Measurements from ENCODE around the gene BRD3OS. TPM values are rescaled to one million over a fixed set of nuclear protein-coding genes. Genes with fewer than 3 reads are reported as not detected.
"Not testable (repeated sequence)": the region's sequence is repeated elsewhere in the genome, so short reads cannot be mapped to it uniquely, and the experiment has no call there.

BRD3OS gene
- total RNA-seq, 1 donor from 2014 or later, result 20.2 TPM

GRCh38 chr9:134071149-134071548 is 45.9 kb downstream of the BRD3OS start:
- no peak overlapping the region for H3K9ac ChIP-seq (ENCODE audit: low read length)
- H3K27me3 ChIP-seq (ENCODE audit: insufficient read depth, low read length), result peaks cover 19% of the 10 kb centered on the region
- Mint-ChIP-seq H3K27me3 (ENCODE audit: low read depth, unreplicated experiment) (peaks cover 31% of the 10 kb centered on the region), H3K36me3 (ENCODE audit: low read depth, unreplicated experiment) (peaks cover 3% of the 10 kb centered on the region), H3K4me3 (ENCODE audit: unreplicated experiment) (no peak overlapping the region), H3K9me3 (ENCODE audit: unreplicated experiment) (peaks cover 11% of the 10 kb centered on the region), H3K4me1 (ENCODE audit: low read depth, unreplicated experiment) (peaks cover 3% of the 10 kb centered on the region), H3K27ac (ENCODE audit: unreplicated experiment) (no peak overlapping the region)
- H3K27ac ChIP-seq (ENCODE audit: low read depth, low read length), result no peak overlapping the region
- no peak overlapping the region for H3K4me2 ChIP-seq (ENCODE audit: low read length)
- no peak overlapping the region for H2AFZ ChIP-seq (ENCODE audit: low read depth, low read length)
- peaks cover 9% of the 10 kb centered on the region for H4K20me1 ChIP-seq (ENCODE audit: insufficient read depth, low read length)
- no peak for DNase-seq (ENCODE audit: low read depth)
- H3K79me2 ChIP-seq (ENCODE audit: insufficient read depth, low read length), result peaks cover 13% of the 10 kb centered on the region
- no peaks in the 10 kb centered on the region for H3K9me3 ChIP-seq (ENCODE audit: insufficient read depth, low read depth, low read length)
- TF ChIP-seq CTCF (IDR thresholded peaks at IDR 0.05; ENCODE audit: insufficient read depth, low read depth, low read length), result no peak
- no peak for TF ChIP-seq EZH2 (IDR thresholded peaks at IDR 0.05; ENCODE audit: insufficient read depth, low read length)
- H3K36me3 ChIP-seq (ENCODE audit: insufficient read depth, low read length), result no peaks in the 10 kb centered on the region
- no peak for FAIRE-seq
- H3K4me3 ChIP-seq (ENCODE audit: insufficient read depth, low read depth, low read length), result no peak overlapping the region
- H3K4me1 ChIP-seq (ENCODE audit: insufficient read depth, low read length), result peaks cover 3% of the 10 kb centered on the region

GRCh38 chr9:134072683-134073082 is 47.4 kb downstream of the BRD3OS start:
- not testable (repeated sequence) for H3K27ac ChIP-seq (ENCODE audit: low read depth, low read length); H3K9ac ChIP-seq (ENCODE audit: low read length); DNase-seq (ENCODE audit: low read depth); FAIRE-seq; H3K4me1 Mint-ChIP-seq (ENCODE audit: low read depth, unreplicated experiment); H3K9me3 ChIP-seq (ENCODE audit: insufficient read depth, low read depth, low read length); H3K79me2 ChIP-seq (ENCODE audit: insufficient read depth, low read length); H3K4me3 ChIP-seq (ENCODE audit: insufficient read depth, low read depth, low read length); H3K27ac Mint-ChIP-seq (ENCODE audit: unreplicated experiment); H3K36me3 ChIP-seq (ENCODE audit: insufficient read depth, low read length); H3K4me2 ChIP-seq (ENCODE audit: low read length); H4K20me1 ChIP-seq (ENCODE audit: insufficient read depth, low read length); H3K36me3 Mint-ChIP-seq (ENCODE audit: low read depth, unreplicated experiment); H2AFZ ChIP-seq (ENCODE audit: low read depth, low read length); H3K4me3 Mint-ChIP-seq (ENCODE audit: unreplicated experiment); H3K4me1 ChIP-seq (ENCODE audit: insufficient read depth, low read length)
- peaks cover 19% of the 10 kb centered on the region for H3K9me3 Mint-ChIP-seq (ENCODE audit: unreplicated experiment)
- peaks cover 31% of the 10 kb centered on the region for H3K27me3 Mint-ChIP-seq (ENCODE audit: low read depth, unreplicated experiment)
- peaks cover 19% of the 10 kb centered on the region for H3K27me3 ChIP-seq (ENCODE audit: insufficient read depth, low read length)

GRCh38 chr9:134073500-134073899 is 48.2 kb downstream of the BRD3OS start:
- H3K9me3 Mint-ChIP-seq (ENCODE audit: unreplicated experiment), result peaks cover 19% of the 10 kb centered on the region

GRCh38 chr9:134075689-134076088 is 50.4 kb downstream of the BRD3OS start:
- not testable (repeated sequence) for H3K9ac ChIP-seq (ENCODE audit: low read length); H3K4me1 ChIP-seq (ENCODE audit: insufficient read depth, low read length); H3K79me2 ChIP-seq (ENCODE audit: insufficient read depth, low read length); H4K20me1 ChIP-seq (ENCODE audit: insufficient read depth, low read length); H3K9me3 ChIP-seq (ENCODE audit: insufficient read depth, low read depth, low read length); H3K27me3 ChIP-seq (ENCODE audit: insufficient read depth, low read length); H3K36me3 ChIP-seq (ENCODE audit: insufficient read depth, low read length); H2AFZ ChIP-seq (ENCODE audit: low read depth, low read length); DNase-seq (ENCODE audit: low read depth); H3K4me3 ChIP-seq (ENCODE audit: insufficient read depth, low read depth, low read length); H3K4me2 ChIP-seq (ENCODE audit: low read length); H3K27ac ChIP-seq (ENCODE audit: low read depth, low read length); FAIRE-seq; H3K4me3 Mint-ChIP-seq (ENCODE audit: unreplicated experiment); H3K4me1 Mint-ChIP-seq (ENCODE audit: low read depth, unreplicated experiment); H3K27ac Mint-ChIP-seq (ENCODE audit: unreplicated experiment); H3K36me3 Mint-ChIP-seq (ENCODE audit: low read depth, unreplicated experiment)
- Mint-ChIP-seq H3K9me3 (ENCODE audit: unreplicated experiment) (peaks cover 19% of the 10 kb centered on the region), H3K27me3 (ENCODE audit: low read depth, unreplicated experiment) (peaks cover 22% of the 10 kb centered on the region)

More at GRCh38 chr9:134073500-134073899, 48.2 kb downstream of the BRD3OS start:
- peaks cover 31% of the 10 kb centered on the region for H3K27me3 Mint-ChIP-seq (ENCODE audit: low read depth, unreplicated experiment)
- H3K27me3 ChIP-seq (ENCODE audit: insufficient read depth, low read length), result peaks cover 19% of the 10 kb centered on the region
- H3K79me2 ChIP-seq (ENCODE audit: insufficient read depth, low read length), result no peaks in the 10 kb centered on the region
- no peaks in the 10 kb centered on the region for H3K4me1 Mint-ChIP-seq (ENCODE audit: low read depth, unreplicated experiment)
- TF ChIP-seq CTCF (IDR thresholded peaks at IDR 0.05; ENCODE audit: insufficient read depth, low read depth, low read length) (no peak), EZH2 (IDR thresholded peaks at IDR 0.05; ENCODE audit: insufficient read depth, low read length) (no peak)
- no peak overlapping the region for H2AFZ ChIP-seq (ENCODE audit: low read depth, low read length)
- no peaks in the 10 kb centered on the region for H3K9me3 ChIP-seq (ENCODE audit: insufficient read depth, low read depth, low read length)
- FAIRE-seq, result no peak
- no peaks in the 10 kb centered on the region for H4K20me1 ChIP-seq (ENCODE audit: insufficient read depth, low read length)
- H3K36me3 ChIP-seq (ENCODE audit: insufficient read depth, low read length), result no peaks in the 10 kb centered on the region
- peaks cover 3% of the 10 kb centered on the region for H3K36me3 Mint-ChIP-seq (ENCODE audit: low read depth, unreplicated experiment)
- no peak overlapping the region for H3K27ac Mint-ChIP-seq (ENCODE audit: unreplicated experiment)
- DNase-seq (ENCODE audit: low read depth), result no peak
- H3K4me2 ChIP-seq (ENCODE audit: low read length), result no peak overlapping the region
- H3K9ac ChIP-seq (ENCODE audit: low read length), result no peak overlapping the region
- no peak overlapping the region for H3K4me3 Mint-ChIP-seq (ENCODE audit: unreplicated experiment)
- no peak overlapping the region for H3K27ac ChIP-seq (ENCODE audit: low read depth, low read length)
- no peaks in the 10 kb centered on the region for H3K4me1 ChIP-seq (ENCODE audit: insufficient read depth, low read length)
- no peak overlapping the region for H3K4me3 ChIP-seq (ENCODE audit: insufficient read depth, low read depth, low read length)

Measured in astrocyte (in vitro differentiated cells and primary cell).